Fibroblast of lung (primary cell): Measurements from ENCODE around the gene NTNG1. TPM values are rescaled to one million over a fixed set of nuclear protein-coding genes. Genes with fewer than 3 reads are reported as not detected.

ENCODE experiments used
- DNase-seq, 2 donors: peaks; one replicate each; pipeline versions ENCODE4 v3.0.0 to v3.0.0-alpha.2; 2010; ENCODE audit warnings: low read depth in 2 of 2
- H2AFZ ChIP-seq: 2 replicates; pipeline ENCODE4 v1.5.1; 2012; ENCODE audit warnings: low read length, control low read depth, inconsistent platforms
- H3K27ac ChIP-seq: 2 replicates; pipeline ENCODE4 v1.5.1; 2011; ENCODE audit warnings: low read length, control low read depth; ENCODE audit not compliant: insufficient read depth
- H3K27me3 ChIP-seq: 2 replicates; pipeline ENCODE4 v1.5.1; 2011; ENCODE audit warnings: mild to moderate bottlenecking, low read length; ENCODE audit not compliant: control insufficient read depth, insufficient read depth
- H3K36me3 ChIP-seq: 2 replicates; pipeline ENCODE4 v1.5.1; 2011; ENCODE audit warnings: low read length; ENCODE audit not compliant: control insufficient read depth, insufficient read depth
- H3K4me1 ChIP-seq: 2 replicates; pipeline ENCODE4 v1.5.1; 2011; ENCODE audit warnings: low read length; ENCODE audit not compliant: control insufficient read depth, insufficient read depth; ENCODE audit errors: extremely low read depth
- H3K4me2 ChIP-seq: 2 replicates; pipeline ENCODE4 v1.5.1; 2011; ENCODE audit warnings: low read length, control low read depth; ENCODE audit not compliant: insufficient read depth; ENCODE audit errors: extremely low read depth
- H3K4me3 ChIP-seq, 4 experiments: fragments of 200-600 bp in 1 of 4; sonication (generic) in 1 of 4; replicated peaks in 1 of 4; 2 replicates each; pipeline ENCODE4 v1.5.1; 2011 to 2016; ENCODE audit warnings: low read length in 4 of 4, low read depth in 3 of 4, mild to moderate bottlenecking in 3 of 4, control low read depth in 2 of 4, inconsistent platforms in 1 of 4, mixed read lengths in 1 of 4; ENCODE audit not compliant: insufficient read depth in 1 of 4; ENCODE audit errors: control extremely low read depth in 1 of 4
- H3K79me2 ChIP-seq: 2 replicates; pipeline ENCODE4 v1.5.1; 2012; ENCODE audit warnings: mild to moderate bottlenecking, low read length, inconsistent platforms; ENCODE audit not compliant: control insufficient read depth, insufficient read depth
- H3K9ac ChIP-seq: 2 replicates; pipeline ENCODE4 v1.5.1; 2011; ENCODE audit warnings: mild to moderate bottlenecking, low read length, control low read depth; ENCODE audit not compliant: insufficient read depth
- H3K9me3 ChIP-seq: 2 replicates; pipeline ENCODE4 v1.5.1; 2012; ENCODE audit warnings: low read depth, low read length; ENCODE audit not compliant: control insufficient read depth, insufficient read depth
- H4K20me1 ChIP-seq: 2 replicates; pipeline ENCODE4 v1.5.1; 2011; ENCODE audit warnings: low read length; ENCODE audit not compliant: control insufficient read depth, insufficient read depth; ENCODE audit errors: extremely low read depth
- CTCF ChIP-seq, 2 donors: IDR thresholded peaks in 1 of 2; conservative IDR thresholded peaks in 1 of 2; 1 replicate in 1 of 2; 2 replicates in 1 of 2; pipeline ENCODE4 v1.5.1; 2011 to 2012; ENCODE audit warnings: low read length in 2 of 2, control low read depth in 1 of 2, inconsistent platforms in 1 of 2, low read depth in 1 of 2, mild to moderate bottlenecking in 1 of 2
- EZH2 ChIP-seq: IDR thresholded peaks from 2 replicates; pipeline ENCODE4 v1.5.1; 2012; ENCODE audit warnings: low read length, control low read depth, mild to moderate bottlenecking; ENCODE audit errors: missing control alignments
- polyA plus RNA-seq, 2 donors: library from polyadenylated mRNA; depleted of rRNA in 1 of 2; stranded (reverse) in 1 of 2; unstranded in 1 of 2; fragments of >200 nt; gene quantifications; 2 replicates each; pipeline ENCODE4 v1.2.1, GENCODE V29; 2011 to 2012; ENCODE audit warnings: missing spikeins in 1 of 2
- total RNA-seq: library from RNA; depleted of rRNA; stranded (reverse); fragments of >200 nt; gene quantifications from 2 replicates; pipeline ENCODE4 v1.2.1, GENCODE V29; 2014

NTNG1 gene
- total and polyA plus RNA-seq, 2 donors (not counting 1 experiment from before 2014, with no cell fraction given) = 0.82 to 8.6 TPM

- TF ChIP-seq EZH2 (no peak), CTCF (conservative IDR thresholded peaks at IDR 0.05 in 1 of 2, IDR thresholded peaks at IDR 0.05 in 1 of 2; ENCODE audit: low read depth in 1 of 2, low read length in 2 of 2) (no peak)
- DNase-seq = peak; percentile 9 to 22
- no peaks in the 10 kb centered on the region for H3K36me3 ChIP-seq
- no peaks in the 10 kb centered on the region for H3K9me3 ChIP-seq
- H3K27me3 ChIP-seq = no peaks in the 10 kb centered on the region
- H3K79me2 ChIP-seq = no peaks in the 10 kb centered on the region
- no peaks in the 10 kb centered on the region for H3K4me1 ChIP-seq
- H3K4me3 ChIP-seq = peak overlapping the region in 1 of 4 experiments; percentile 20
- no peaks in the 10 kb centered on the region for H4K20me1 ChIP-seq
- H3K4me2 ChIP-seq = peak overlapping the region; percentile 60
- H2AFZ ChIP-seq = no peak overlapping the region
- H3K9ac ChIP-seq = no peak overlapping the region
- H3K27ac ChIP-seq = no peak overlapping the region
These were observed 132.7 kb downstream of the NTNG1 start for GRCh38 chr1:107273515-107273914.

DNA sequence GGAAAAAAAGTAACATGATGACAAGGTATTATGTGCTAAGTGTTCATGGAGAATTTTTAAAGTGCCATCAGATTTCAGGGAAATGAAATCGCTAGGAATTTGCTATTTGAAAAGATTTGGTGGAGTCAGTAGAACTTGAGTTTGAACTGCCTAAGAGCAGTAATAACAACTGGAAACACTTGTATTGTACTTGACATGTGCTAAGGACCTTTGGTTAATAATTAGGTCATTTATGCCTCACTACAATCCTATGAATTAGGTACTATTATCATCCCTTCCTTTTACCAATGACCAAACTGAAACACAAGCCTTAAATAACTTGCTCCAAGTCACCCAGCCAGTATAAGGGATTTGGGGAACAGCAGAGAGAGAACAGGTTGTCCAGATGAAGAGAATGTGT, 133.4 kb downstream of the NTNG1 start:
- H3K27me3 ChIP-seq = no peaks in the 10 kb centered on the region
- H3K36me3 ChIP-seq = no peaks in the 10 kb centered on the region
- no peaks in the 10 kb centered on the region for H3K4me1 ChIP-seq
- H3K79me2 ChIP-seq = no peaks in the 10 kb centered on the region
- H3K27ac ChIP-seq = no peak overlapping the region
- H3K4me2 ChIP-seq = no peak overlapping the region
- no peak overlapping the region for H2AFZ ChIP-seq
- H3K4me3 ChIP-seq = no peak overlapping the region
- no peaks in the 10 kb centered on the region for H3K9me3 ChIP-seq
- no peaks in the 10 kb centered on the region for H4K20me1 ChIP-seq
- DNase-seq = no peak
- TF ChIP-seq EZH2 (no peak), CTCF (conservative IDR thresholded peaks at IDR 0.05 in 1 of 2, IDR thresholded peaks at IDR 0.05 in 1 of 2; ENCODE audit: low read depth in 1 of 2, low read length in 2 of 2) (no peak)
- H3K9ac ChIP-seq = no peak overlapping the region

DNA sequence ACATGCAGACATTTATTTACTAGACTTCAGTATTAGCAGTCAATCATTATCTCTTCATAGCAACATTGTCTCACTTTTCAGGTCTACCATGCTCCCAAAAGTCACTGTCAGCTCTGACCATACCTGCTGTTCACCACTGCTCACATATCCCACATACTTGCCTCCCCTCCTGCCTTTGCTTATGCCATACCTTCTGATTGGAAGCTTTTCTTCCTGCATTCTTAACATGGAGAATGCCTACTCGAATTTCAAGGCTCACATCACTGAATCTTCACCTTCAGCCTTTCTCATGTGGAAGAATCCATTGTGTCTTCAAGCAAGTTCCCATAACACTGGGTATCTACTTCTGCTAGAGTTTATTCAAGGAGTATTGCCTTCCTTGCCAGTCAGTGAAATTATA, 135.4 kb downstream of the NTNG1 start:
- TF ChIP-seq EZH2 (no peak), CTCF (conservative IDR thresholded peaks at IDR 0.05 in 1 of 2, IDR thresholded peaks at IDR 0.05 in 1 of 2; ENCODE audit: low read depth in 1 of 2, low read length in 2 of 2) (no peak)
- H3K4me3 ChIP-seq = no peak overlapping the region
- no peaks in the 10 kb centered on the region for H3K4me1 ChIP-seq
- H3K4me2 ChIP-seq = no peak overlapping the region
- H2AFZ ChIP-seq = no peak overlapping the region
- H3K9ac ChIP-seq = no peak overlapping the region
- H3K27me3 ChIP-seq = no peaks in the 10 kb centered on the region
- DNase-seq = no peak
- H3K27ac ChIP-seq = no peak overlapping the region
- H3K79me2 ChIP-seq = no peaks in the 10 kb centered on the region
- H3K36me3 ChIP-seq = no peaks in the 10 kb centered on the region
- no peaks in the 10 kb centered on the region for H3K9me3 ChIP-seq
- no peaks in the 10 kb centered on the region for H4K20me1 ChIP-seq
